ENCODE measurements around the gene BARHL1.

Gene BARHL1

DNA sequence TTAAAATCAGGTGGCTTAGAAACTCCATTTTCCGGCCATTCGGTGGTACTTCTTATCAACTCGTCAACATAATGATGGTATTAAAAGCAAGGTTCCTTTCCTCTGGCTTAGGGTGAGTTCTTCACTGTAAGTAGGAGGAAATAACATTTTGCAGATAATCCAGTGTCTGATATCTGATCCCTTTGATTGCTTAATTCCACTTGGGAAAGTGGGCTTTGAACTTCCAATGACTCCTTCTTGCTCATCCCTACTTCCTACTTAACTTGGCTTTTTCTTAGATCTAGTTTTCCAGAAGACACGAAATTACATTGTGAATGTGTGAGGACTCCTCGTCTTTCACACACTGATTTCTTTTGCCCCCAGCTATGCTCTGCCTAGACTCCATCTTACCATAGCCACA lies 55.8 kb downstream of the BARHL1 start:
- TF ChIP-seq ZNF549 (tag by site-specific recombination; IDR thresholded peaks at IDR 0.05) (no peak), ZFP37 (tag by site-specific recombination; IDR thresholded peaks at IDR 0.05) (no peak), ZNF629 (tag by site-specific recombination; IDR thresholded peaks at IDR 0.05) (no peak), ZBTB21 (tag by site-specific recombination; IDR thresholded peaks at IDR 0.05) (no peak), ZNF521 (tag by site-specific recombination; IDR thresholded peaks at IDR 0.05) (no peak), ZXDB (tag by site-specific recombination; IDR thresholded peaks at IDR 0.05) (no peak), ZNF768 (tag by site-specific recombination; IDR thresholded peaks at IDR 0.05) (no peak), KLF10 (tag by site-specific recombination; IDR thresholded peaks at IDR 0.05) (no peak), ZNF391 (tag by site-specific recombination; IDR thresholded peaks at IDR 0.05; ENCODE audit: borderline replicate concordance, low read depth) (no peak)
- TF ChIP-seq, protein P1, sequence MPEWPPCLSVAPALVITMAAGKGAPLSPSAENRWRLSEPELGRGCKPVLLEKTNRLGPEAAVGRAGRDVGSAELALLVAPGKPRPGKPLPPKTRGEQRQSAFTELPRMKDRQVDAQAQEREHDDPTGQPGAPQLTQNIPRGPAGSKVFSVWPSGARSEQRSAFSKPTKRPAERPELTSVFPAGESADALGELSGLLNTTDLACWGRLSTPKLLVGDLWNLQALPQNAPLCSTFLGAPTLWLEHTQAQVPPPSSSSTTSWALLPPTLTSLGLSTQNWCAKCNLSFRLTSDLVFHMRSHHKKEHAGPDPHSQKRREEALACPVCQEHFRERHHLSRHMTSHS (tag by site-specific recombination; IDR thresholded peaks at IDR 0.05), result no peak
- TF ChIP-seq, protein P2, sequence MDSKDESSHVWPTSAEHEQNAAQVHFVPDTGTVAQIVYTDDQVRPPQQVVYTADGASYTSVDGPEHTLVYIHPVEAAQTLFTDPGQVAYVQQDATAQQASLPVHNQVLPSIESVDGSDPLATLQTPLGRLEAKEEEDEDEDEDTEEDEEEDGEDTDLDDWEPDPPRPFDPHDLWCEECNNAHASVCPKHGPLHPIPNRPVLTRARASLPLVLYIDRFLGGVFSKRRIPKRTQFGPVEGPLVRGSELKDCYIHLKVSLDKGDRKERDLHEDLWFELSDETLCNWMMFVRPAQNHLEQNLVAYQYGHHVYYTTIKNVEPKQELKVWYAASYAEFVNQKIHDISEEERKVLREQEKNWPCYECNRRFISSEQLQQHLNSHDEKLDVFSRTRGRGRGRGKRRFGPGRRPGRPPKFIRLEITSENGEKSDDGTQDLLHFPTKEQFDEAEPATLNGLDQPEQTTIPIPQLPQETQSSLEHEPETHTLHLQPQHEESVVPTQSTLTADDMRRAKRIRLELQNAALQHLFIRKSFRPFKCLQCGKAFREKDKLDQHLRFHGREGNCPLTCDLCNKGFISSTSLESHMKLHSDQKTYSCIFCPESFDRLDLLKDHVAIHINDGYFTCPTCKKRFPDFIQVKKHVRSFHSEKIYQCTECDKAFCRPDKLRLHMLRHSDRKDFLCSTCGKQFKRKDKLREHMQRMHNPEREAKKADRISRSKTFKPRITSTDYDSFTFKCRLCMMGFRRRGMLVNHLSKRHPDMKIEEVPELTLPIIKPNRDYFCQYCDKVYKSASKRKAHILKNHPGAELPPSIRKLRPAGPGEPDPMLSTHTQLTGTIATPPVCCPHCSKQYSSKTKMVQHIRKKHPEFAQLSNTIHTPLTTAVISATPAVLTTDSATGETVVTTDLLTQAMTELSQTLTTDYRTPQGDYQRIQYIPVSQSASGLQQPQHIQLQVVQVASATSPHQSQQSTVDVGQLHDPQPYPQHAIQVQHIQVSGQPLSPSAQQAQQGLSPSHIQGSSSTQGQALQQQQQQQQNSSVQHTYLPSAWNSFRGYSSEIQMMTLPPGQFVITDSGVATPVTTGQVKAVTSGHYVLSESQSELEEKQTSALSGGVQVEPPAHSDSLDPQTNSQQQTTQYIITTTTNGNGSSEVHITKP (tag by site-specific recombination; IDR thresholded peaks at IDR 0.05), result no peak
- TF ChIP-seq, protein P3, sequence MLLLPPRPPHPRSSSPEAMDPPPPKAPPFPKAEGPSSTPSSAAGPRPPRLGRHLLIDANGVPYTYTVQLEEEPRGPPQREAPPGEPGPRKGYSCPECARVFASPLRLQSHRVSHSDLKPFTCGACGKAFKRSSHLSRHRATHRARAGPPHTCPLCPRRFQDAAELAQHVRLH (tag by site-specific recombination; IDR thresholded peaks at IDR 0.05), result no peak
- TF ChIP-seq, protein P4, sequence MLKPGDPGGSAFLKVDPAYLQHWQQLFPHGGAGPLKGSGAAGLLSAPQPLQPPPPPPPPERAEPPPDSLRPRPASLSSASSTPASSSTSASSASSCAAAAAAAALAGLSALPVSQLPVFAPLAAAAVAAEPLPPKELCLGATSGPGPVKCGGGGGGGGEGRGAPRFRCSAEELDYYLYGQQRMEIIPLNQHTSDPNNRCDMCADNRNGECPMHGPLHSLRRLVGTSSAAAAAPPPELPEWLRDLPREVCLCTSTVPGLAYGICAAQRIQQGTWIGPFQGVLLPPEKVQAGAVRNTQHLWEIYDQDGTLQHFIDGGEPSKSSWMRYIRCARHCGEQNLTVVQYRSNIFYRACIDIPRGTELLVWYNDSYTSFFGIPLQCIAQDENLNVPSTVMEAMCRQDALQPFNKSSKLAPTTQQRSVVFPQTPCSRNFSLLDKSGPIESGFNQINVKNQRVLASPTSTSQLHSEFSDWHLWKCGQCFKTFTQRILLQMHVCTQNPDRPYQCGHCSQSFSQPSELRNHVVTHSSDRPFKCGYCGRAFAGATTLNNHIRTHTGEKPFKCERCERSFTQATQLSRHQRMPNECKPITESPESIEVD (tag by site-specific recombination; IDR thresholded peaks at IDR 0.05), result no peak
- TF ChIP-seq, protein P5, sequence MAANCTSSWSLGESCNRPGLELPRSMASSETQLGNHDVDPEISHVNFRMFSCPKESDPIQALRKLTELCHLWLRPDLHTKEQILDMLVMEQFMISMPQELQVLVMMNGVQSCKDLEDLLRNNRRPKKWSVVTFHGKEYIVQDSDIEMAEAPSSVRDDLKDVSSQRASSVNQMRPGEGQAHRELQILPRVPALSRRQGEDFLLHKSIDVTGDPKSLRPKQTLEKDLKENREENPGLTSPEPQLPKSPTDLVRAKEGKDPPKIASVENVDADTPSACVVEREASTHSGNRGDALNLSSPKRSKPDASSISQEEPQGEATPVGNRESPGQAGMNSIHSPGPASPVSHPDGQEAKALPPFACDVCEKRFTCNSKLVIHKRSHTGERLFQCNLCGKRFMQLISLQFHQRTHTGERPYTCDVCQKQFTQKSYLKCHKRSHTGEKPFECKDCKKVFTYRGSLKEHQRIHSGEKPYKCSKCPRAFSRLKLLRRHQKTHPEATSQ (tag by site-specific recombination; IDR thresholded peaks at IDR 0.05), result no peak
- Histone ChIP-seq H3K4me3 (ENCODE audit: low read depth, low read length) (no peak overlapping the region), H3K27ac (ENCODE audit: extremely low read depth, low read depth, low read length) (no peak overlapping the region), H3K4me1 (ENCODE audit: control insufficient read depth, insufficient read depth, low read length) (no peaks in the 10 kb centered on the region), H3K9me3 (ENCODE audit: control insufficient read depth, insufficient read depth, low read depth, low read length) (no peaks in the 10 kb centered on the region), H3K36me3 (ENCODE audit: control insufficient read depth in 2 of 2, insufficient read depth in 1 of 2, low read length in 2 of 2) (peaks cover 5 to 67% of the 10 kb centered on the region in 2 experiments)
- ChIA-PET CTCF (no interaction called here), POLR2A (no interaction called here)

DNA sequence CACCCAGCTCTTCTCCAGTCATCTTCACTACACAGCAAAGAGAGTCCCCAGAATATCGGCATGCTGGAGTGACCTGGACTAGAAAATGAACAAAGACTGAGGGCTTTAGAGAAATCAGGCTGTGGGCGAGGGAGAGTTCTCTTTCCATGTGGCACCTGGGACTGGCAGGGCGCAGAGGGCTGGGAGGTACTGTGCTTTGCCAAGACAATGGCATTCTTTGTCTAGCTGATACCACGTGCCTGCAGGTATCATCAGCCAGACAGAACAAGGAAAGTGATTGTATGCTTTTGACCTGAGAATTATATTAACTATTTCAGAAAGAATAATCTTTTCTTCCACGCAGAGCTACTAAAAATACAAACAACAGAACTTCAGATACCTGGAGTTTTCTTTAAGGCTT lies 56.9 kb downstream of the BARHL1 start:
- H3K36me3 ChIP-seq (ENCODE audit: control insufficient read depth in 2 of 2, insufficient read depth in 1 of 2, low read length in 2 of 2), result peaks cover 5 to 77% of the 10 kb centered on the region in 2 experiments
- ChIA-PET POLR2A (no interaction called here), CTCF (no interaction called here)
- H3K27ac ChIP-seq (ENCODE audit: extremely low read depth, low read depth, low read length), result no peak overlapping the region
- no peak overlapping the region for H3K4me3 ChIP-seq (ENCODE audit: low read depth, low read length)
- H3K9me3 ChIP-seq (ENCODE audit: control insufficient read depth, insufficient read depth, low read depth, low read length), result no peaks in the 10 kb centered on the region
- no peaks in the 10 kb centered on the region for H3K4me1 ChIP-seq (ENCODE audit: control insufficient read depth, insufficient read depth, low read length)
- TF ChIP-seq ZNF121 (tag by site-specific recombination; IDR thresholded peaks at IDR 0.05) (no peak), HOXC10 (CRISPR knock-in tag; IDR thresholded peaks at IDR 0.05) (no peak), ZEB2 (tag by site-specific recombination; IDR thresholded peaks at IDR 0.05) (no peak), ZNF433 (tag by site-specific recombination; IDR thresholded peaks at IDR 0.05; ENCODE audit: low read depth) (no peak), ZNF830 (tag by site-specific recombination; IDR thresholded peaks at IDR 0.05; ENCODE audit: low read depth) (no peak), ZNF623 (tag by site-specific recombination; IDR thresholded peaks at IDR 0.05) (no peak)
- TF ChIP-seq, protein P6, sequence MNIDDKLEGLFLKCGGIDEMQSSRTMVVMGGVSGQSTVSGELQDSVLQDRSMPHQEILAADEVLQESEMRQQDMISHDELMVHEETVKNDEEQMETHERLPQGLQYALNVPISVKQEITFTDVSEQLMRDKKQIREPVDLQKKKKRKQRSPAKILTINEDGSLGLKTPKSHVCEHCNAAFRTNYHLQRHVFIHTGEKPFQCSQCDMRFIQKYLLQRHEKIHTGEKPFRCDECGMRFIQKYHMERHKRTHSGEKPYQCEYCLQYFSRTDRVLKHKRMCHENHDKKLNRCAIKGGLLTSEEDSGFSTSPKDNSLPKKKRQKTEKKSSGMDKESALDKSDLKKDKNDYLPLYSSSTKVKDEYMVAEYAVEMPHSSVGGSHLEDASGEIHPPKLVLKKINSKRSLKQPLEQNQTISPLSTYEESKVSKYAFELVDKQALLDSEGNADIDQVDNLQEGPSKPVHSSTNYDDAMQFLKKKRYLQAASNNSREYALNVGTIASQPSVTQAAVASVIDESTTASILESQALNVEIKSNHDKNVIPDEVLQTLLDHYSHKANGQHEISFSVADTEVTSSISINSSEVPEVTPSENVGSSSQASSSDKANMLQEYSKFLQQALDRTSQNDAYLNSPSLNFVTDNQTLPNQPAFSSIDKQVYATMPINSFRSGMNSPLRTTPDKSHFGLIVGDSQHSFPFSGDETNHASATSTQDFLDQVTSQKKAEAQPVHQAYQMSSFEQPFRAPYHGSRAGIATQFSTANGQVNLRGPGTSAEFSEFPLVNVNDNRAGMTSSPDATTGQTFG (tag by site-specific recombination; IDR thresholded peaks at IDR 0.05; ENCODE audit: borderline replicate concordance), result no peak
- TF ChIP-seq, protein P7, sequence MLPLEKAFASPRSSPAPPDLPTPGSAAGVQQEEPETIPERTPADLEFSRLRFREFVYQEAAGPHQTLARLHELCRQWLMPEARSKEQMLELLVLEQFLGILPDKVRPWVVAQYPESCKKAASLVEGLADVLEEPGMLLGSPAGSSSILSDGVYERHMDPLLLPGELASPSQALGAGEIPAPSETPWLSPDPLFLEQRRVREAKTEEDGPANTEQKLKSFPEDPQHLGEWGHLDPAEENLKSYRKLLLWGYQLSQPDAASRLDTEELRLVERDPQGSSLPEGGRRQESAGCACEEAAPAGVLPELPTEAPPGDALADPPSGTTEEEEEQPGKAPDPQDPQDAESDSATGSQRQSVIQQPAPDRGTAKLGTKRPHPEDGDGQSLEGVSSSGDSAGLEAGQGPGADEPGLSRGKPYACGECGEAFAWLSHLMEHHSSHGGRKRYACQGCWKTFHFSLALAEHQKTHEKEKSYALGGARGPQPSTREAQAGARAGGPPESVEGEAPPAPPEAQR (tag by site-specific recombination; IDR thresholded peaks at IDR 0.05), result no peak
- TF ChIP-seq, protein P8, sequence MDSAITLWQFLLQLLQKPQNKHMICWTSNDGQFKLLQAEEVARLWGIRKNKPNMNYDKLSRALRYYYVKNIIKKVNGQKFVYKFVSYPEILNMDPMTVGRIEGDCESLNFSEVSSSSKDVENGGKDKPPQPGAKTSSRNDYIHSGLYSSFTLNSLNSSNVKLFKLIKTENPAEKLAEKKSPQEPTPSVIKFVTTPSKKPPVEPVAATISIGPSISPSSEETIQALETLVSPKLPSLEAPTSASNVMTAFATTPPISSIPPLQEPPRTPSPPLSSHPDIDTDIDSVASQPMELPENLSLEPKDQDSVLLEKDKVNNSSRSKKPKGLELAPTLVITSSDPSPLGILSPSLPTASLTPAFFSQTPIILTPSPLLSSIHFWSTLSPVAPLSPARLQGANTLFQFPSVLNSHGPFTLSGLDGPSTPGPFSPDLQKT (IDR thresholded peaks at IDR 0.05; ENCODE audit: borderline replicate concordance, low read depth, low read length), result no peak
